Measurements from ENCODE around the gene TCF20. TPM values are rescaled to one million over a fixed set of nuclear protein-coding genes. Genes with fewer than 3 reads are reported as not detected.

TCF20 gene
- total RNA-seq, 2 experiments from 2014 or later, result 61.6 to 64.1 TPM

GRCh38 chr22:42303396-42304323 lies 33.2 kb upstream of the TCF20 start:
- no peak overlapping the region for H3K27ac ChIP-seq (ENCODE audit: low read depth in 1 of 2, low read length in 2 of 2)
- H3K4me3 ChIP-seq (ENCODE audit: low read length), result no peak overlapping the region
- peaks cover 0 to 3% of the 10 kb centered on the region in 2 experiments for H3K9me3 ChIP-seq (ENCODE audit: control insufficient read depth in 1 of 2, insufficient read depth in 1 of 2, low read length in 2 of 2)
- intact Hi-C loops (cut with DNase I, micrococcal nuclease), result no loop called here
- ChIA-PET POLR2A (interaction anchor here (1.5 to 1.6 kb wide), 2 partner anchors 8 to 11 kb away, joined by 3 to 5 read pairs; no protein-coding TSS in a partner anchor), CTCF (no interaction called here)
- ATAC-seq (ENCODE audit: poor library complexity) (no peak), DNase-seq (peak in 3 of 14 experiments; percentile 27 to 64 (median 43))
- Mint-ChIP-seq H3K9me3 (no peaks in the 10 kb centered on the region), H3K4me1 (ENCODE audit: low read depth) (peaks cover 78% of the 10 kb centered on the region), H3K27me3 (no peaks in the 10 kb centered on the region), H3K27ac (peak overlapping the region; percentile 75), H3K4me3 (no peak overlapping the region), H3K36me3 (ENCODE audit: low read depth) (no peaks in the 10 kb centered on the region)
- TF ChIP-seq CTCF (IDR thresholded peaks at IDR 0.05), result no peak
- H3K4me1 ChIP-seq (ENCODE audit: insufficient read depth, low read length), result peaks cover 80% of the 10 kb centered on the region
- no peaks in the 10 kb centered on the region for H3K36me3 ChIP-seq (ENCODE audit: insufficient read depth, low read length)
- H3K27me3 ChIP-seq (ENCODE audit: control insufficient read depth in 1 of 2, insufficient read depth in 2 of 2, low read length in 2 of 2), result no peaks in the 10 kb centered on the region

- Mint-ChIP-seq H3K27ac (peak overlapping the region; percentile 90), H3K36me3 (ENCODE audit: low read depth) (no peaks in the 10 kb centered on the region), H3K9me3 (no peaks in the 10 kb centered on the region), H3K4me3 (no peak overlapping the region), H3K27me3 (no peaks in the 10 kb centered on the region), H3K4me1 (ENCODE audit: low read depth) (peaks cover 82% of the 10 kb centered on the region)
- Histone ChIP-seq H3K27ac (ENCODE audit: low read depth in 1 of 2, low read length in 2 of 2) (peak overlapping the region in 1 of 2 donors; percentile 28), H3K36me3 (ENCODE audit: insufficient read depth, low read length) (no peaks in the 10 kb centered on the region), H3K27me3 (ENCODE audit: control insufficient read depth in 1 of 2, insufficient read depth in 2 of 2, low read length in 2 of 2) (no peaks in the 10 kb centered on the region), H3K4me1 (ENCODE audit: insufficient read depth, low read length) (peaks cover 93% of the 10 kb centered on the region), H3K4me3 (ENCODE audit: low read length) (no peak overlapping the region), H3K9me3 (ENCODE audit: control insufficient read depth in 1 of 2, insufficient read depth in 1 of 2, low read length in 2 of 2) (peaks cover 0 to 3% of the 10 kb centered on the region in 2 experiments)
- ATAC-seq (ENCODE audit: poor library complexity) (no peak), DNase-seq (no peak)
- ChIA-PET POLR2A (no interaction called here), CTCF (no interaction called here)
- intact Hi-C loops (cut with DNase I, micrococcal nuclease), result loop anchor here in 1 of 2 experiments (2.0 kb wide), 1 partner anchor 17 kb away; no protein-coding TSS in a partner anchor
- TF ChIP-seq CTCF (IDR thresholded peaks at IDR 0.05), result no peak
Measured at GRCh38 chr22:42301742-42302102, 31.3 kb upstream of the TCF20 start.

DNA sequence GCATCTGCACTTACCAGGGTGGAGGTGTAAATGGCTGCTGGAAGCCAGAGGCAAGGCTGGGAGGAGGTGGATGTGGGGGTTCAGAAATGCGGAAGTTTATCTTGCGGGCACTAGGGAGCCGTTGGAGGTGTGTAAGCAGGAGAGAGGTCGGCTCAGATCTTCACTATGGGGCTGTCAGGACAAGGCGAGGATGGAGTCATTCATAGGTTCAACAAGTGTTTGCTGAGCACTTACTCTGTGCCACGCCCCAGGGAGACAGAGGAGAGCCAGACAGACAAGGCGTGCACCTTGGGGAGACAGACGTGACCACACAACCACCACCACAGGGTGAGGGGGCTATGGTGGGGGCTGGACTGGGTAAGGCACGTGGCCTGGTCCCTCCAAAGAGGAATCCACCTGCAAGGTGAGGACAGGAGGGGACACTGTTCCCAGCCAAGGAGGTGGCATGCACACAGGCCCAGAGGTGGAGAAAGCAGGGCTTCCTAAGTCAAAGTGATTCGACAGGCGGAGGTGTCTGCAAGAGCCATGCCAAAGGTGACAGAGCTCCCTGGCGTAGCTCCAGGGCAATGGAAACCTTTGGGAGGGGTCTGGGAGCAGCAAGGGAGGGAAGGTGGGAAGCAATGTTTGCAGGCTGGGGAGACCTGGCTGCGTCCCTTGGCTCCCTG lies 30.8 kb upstream of the TCF20 start:
- DNase-seq, result no peak
- H3K27ac Mint-ChIP-seq, result peak overlapping the region; percentile 90
- Histone ChIP-seq H3K36me3 (ENCODE audit: insufficient read depth, low read length) (no peaks in the 10 kb centered on the region), H3K27me3 (ENCODE audit: control insufficient read depth in 1 of 2, insufficient read depth in 2 of 2, low read length in 2 of 2) (no peaks in the 10 kb centered on the region), H3K27ac (ENCODE audit: low read depth in 1 of 2, low read length in 2 of 2) (peak overlapping the region; percentile 28 to 76), H3K9me3 (ENCODE audit: control insufficient read depth in 1 of 2, insufficient read depth in 1 of 2, low read length in 2 of 2) (peaks cover 0 to 3% of the 10 kb centered on the region in 2 experiments), H3K4me3 (ENCODE audit: low read length) (no peak overlapping the region), H3K4me1 (ENCODE audit: insufficient read depth, low read length) (peaks cover 96% of the 10 kb centered on the region)
- ChIA-PET POLR2A (interaction anchor here (1.0 kb wide), 1 partner anchor 14 kb away, joined by 4 read pairs; no protein-coding TSS in a partner anchor), CTCF (interaction anchor here (0.7 kb wide), 1 partner anchor 119 kb away, joined by 3 read pairs; no protein-coding TSS in a partner anchor)
- peaks cover 86% of the 10 kb centered on the region for H3K4me1 Mint-ChIP-seq (ENCODE audit: low read depth)
- intact Hi-C loops (cut with DNase I, micrococcal nuclease), result loop anchor here in 1 of 2 experiments (2.0 kb wide), 1 partner anchor 16 kb away; no protein-coding TSS in a partner anchor
- H3K27me3 Mint-ChIP-seq, result no peaks in the 10 kb centered on the region
- H3K36me3 Mint-ChIP-seq (ENCODE audit: low read depth), result no peaks in the 10 kb centered on the region
- no peak for ATAC-seq (ENCODE audit: poor library complexity)
- no peak for TF ChIP-seq CTCF (IDR thresholded peaks at IDR 0.05)
- no peaks in the 10 kb centered on the region for H3K9me3 Mint-ChIP-seq
- peak overlapping the region; percentile 80 for H3K4me3 Mint-ChIP-seq
